Right renal pelvis (tissue), 4 donors: ENCODE results near the gene MRPL51. TPM values are rescaled to one million over a fixed set of nuclear protein-coding genes. Genes with fewer than 3 reads are reported as not detected.

ENCODE experiments used
- polyA plus RNA-seq, 4 donors: library from polyadenylated mRNA; unstranded; fragments of 120-200 nt; gene quantifications; one replicate each; pipeline ENCODE4 v1.2.1, GENCODE V29; 2013; ENCODE audit not compliant: insufficient read length in 4 of 4

MRPL51 gene
- polyA plus RNA-seq, 4 donors = 179 to 191 (median 185) TPM

Other genes starting within 250 kb of the MRPL51 start
- gene PLEKHG6, start 182.6 kb downstream of the MRPL51 start, polyA plus RNA-seq = 1 to 10 TPM; 2.3 to 6.2 (median 4.0) TPM
- 100 to 1,000 TPM; 103 to 118 (median 108) TPM for gene TNFRSF1A, start 151.2 kb downstream of the MRPL51 start, polyA plus RNA-seq
- gene SCNN1A, start 117.7 kb downstream of the MRPL51 start, polyA plus RNA-seq = 10 to 100 TPM; 67.9 to 79.4 (median 70.4) TPM
- 10 to 100 TPM; 60.4 to 64.9 (median 61.6) TPM for gene LTBR, start 109.1 kb downstream of the MRPL51 start, polyA plus RNA-seq
- gene CD27, start 48.3 kb downstream of the MRPL51 start, polyA plus RNA-seq = 1 to 10 TPM in 2 of 4 donors, under 1 TPM in 2; 0.62 to 1.3 (median 1.00) TPM
- 10 to 100 TPM; 16.1 to 19.8 (median 18.7) TPM for gene TAPBPL, start 41.2 kb downstream of the MRPL51 start, polyA plus RNA-seq
- gene VAMP1, start 22.6 kb downstream of the MRPL51 start, polyA plus RNA-seq = 10 to 100 TPM in 2 of 4 donors, 1 to 10 TPM in 2; 8.0 to 11.6 (median 10.1) TPM
- 10 to 100 TPM; 57.5 to 62.5 (median 59.9) TPM for gene NCAPD2, start 840 bp upstream of the MRPL51 start, polyA plus RNA-seq
- gene GAPDH, start 41.3 kb upstream of the MRPL51 start, polyA plus RNA-seq = 1,000 to 10,000 TPM; 1,811 to 2,323 (median 1,879) TPM
- gene IFFO1, start 62.8 kb upstream of the MRPL51 start, polyA plus RNA-seq = 10 to 100 TPM; 12.1 to 16.5 (median 14.0) TPM
- 10 to 100 TPM; 22.8 to 26.9 (median 23.9) TPM for gene NOP2, start 75.0 kb upstream of the MRPL51 start, polyA plus RNA-seq
- 100 to 1,000 TPM; 267 to 304 (median 280) TPM for gene CHD4, start 114.1 kb upstream of the MRPL51 start, polyA plus RNA-seq
- gene LPAR5, start 142.7 kb upstream of the MRPL51 start, polyA plus RNA-seq = 1 to 10 TPM; 1.0 to 1.8 (median 1.4) TPM
- gene ACRBP, start 154.2 kb upstream of the MRPL51 start, polyA plus RNA-seq = 1 to 10 TPM; 4.2 to 6.9 (median 5.6) TPM
- 100 to 1,000 TPM; 117 to 136 (median 120) TPM for gene ING4, start 169.9 kb upstream of the MRPL51 start, polyA plus RNA-seq
- gene ZNF384, start 196.1 kb upstream of the MRPL51 start, polyA plus RNA-seq = 10 to 100 TPM; 75.9 to 87.8 (median 84.9) TPM
- gene PIANP, start 207.6 kb upstream of the MRPL51 start, polyA plus RNA-seq = 10 to 100 TPM; 11.2 to 16.7 (median 11.3) TPM
- gene COPS7A, start 230.8 kb upstream of the MRPL51 start, polyA plus RNA-seq = 10 to 100 TPM; 66.4 to 74.5 (median 69.6) TPM